HG02884 (cell line): ENCODE results near the gene MGMT.

Source experiments
- ATAC-seq: cut with Tn5 transposase; IDR thresholded peaks from one replicate; pipeline ENCODE4 v1.9.1; 2021; ENCODE audit warnings: mild to moderate bottlenecking, moderate library complexity; ENCODE audit not compliant: unreplicated experiment

The MGMT gene

DNA sequence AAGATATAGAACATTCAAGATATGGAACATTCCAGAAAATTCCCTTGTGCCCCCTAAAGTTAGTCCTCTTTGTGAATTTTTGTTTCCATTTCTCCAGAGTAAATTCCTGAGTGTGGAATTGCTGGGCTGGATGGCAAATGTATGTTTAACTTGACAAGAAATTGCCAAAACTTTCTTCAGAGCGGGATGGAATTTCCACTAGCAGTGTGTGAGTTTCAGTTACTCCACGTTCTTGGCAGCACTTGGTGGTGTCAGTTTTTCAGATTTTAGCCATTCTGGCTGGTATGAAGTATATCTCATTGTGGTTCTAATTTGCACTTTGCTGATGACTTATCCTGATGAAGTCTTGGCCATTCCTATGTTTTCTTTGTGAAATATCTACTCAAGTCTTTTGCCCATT lies 71.2 kb downstream of the MGMT start:
- no peak for ATAC-seq

- ATAC-seq, result no peak
Measured at GRCh38 chr10:129541200-129541599, 74.2 kb downstream of the MGMT start.

DNA sequence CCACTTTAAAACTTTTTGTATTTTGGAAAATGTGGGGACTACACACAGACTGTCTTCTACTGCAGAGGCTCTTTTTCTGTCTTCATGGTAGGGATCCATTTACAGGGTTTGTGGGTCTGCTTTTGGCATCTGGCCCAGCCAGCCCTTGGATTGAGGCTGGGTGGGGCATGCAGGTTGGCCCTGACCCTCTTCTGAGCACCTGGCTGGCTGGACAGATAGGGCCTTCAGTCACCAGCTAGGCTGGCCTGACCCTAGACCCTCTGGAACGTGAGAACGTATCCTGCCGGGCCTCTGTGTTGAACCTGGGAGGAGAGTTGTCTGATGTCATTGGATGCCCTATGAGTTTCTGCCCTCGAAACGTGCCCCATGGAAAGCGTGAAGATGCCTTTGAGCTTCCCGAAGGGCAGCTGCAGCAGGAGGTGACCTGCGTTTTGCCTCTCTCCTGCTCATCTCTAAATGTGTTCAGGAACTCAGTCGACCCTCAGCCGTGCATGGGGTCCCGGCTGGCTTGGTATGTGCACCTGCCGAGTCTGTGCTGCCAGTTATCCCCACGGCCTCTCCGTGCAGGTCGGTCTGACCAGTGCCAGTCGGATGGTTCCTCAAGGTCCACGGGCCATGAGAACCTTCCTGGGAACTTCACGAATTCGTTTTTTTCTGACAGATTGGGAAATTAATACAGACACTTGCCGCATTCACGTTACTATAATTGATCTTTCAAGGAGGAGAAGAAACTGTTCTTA lies 74.9 kb downstream of the MGMT start:
- no peak for ATAC-seq

DNA sequence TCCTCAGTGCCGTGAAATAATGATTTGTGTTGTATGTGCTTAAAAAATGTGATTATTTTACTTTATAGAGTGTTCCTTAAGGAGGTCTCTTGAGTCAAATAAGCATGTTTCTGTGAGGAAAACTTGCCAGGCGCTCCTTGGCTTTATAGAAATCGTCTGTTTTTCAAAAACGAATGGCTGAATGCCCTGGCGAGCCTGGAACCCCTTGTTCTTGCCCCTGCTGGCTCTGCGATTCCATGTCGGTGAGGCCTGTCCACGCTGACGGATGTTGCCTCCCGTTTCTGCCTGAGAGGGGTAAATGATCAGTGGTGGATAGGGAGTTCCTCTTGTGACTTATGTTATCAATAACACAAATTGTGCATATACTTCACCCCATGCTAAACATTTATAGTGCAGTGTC lies 75.5 kb downstream of the MGMT start:
- no peak for ATAC-seq

- no peak for ATAC-seq
Measured at GRCh38 chr10:129544205-129545202, 77.5 kb downstream of the MGMT start.

- no peak for ATAC-seq
Measured at GRCh38 chr10:129545261-129545660, 78.2 kb downstream of the MGMT start.

GRCh38 chr10:129546106-129546505 lies 79.1 kb downstream of the MGMT start:
- no peak for ATAC-seq

DNA sequence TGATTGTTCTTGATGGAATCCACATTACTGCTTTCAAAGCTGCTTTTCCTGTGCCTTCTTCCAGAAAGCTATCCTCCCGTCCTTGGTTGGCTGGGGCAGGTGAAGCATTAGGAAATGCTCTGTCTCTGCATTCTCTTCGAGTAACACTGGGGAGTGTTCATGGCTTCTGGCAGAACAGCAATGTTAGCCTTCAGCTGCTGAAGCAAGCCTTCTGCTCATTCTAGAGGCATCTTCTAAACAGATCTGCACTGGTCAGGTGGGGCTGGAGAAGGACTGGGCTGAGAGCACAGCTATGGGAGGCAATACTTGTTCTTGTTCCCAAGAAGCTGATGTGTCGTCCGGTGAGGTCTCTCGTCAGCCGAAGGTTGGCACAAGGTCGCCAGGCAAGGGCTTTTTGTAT lies 80.6 kb downstream of the MGMT start:
- no peak for ATAC-seq

GRCh38 chr10:129548600-129548999 lies 81.6 kb downstream of the MGMT start:
- no peak for ATAC-seq

GRCh38 chr10:129550076-129550475 lies 83.0 kb downstream of the MGMT start:
- no peak for ATAC-seq

DNA sequence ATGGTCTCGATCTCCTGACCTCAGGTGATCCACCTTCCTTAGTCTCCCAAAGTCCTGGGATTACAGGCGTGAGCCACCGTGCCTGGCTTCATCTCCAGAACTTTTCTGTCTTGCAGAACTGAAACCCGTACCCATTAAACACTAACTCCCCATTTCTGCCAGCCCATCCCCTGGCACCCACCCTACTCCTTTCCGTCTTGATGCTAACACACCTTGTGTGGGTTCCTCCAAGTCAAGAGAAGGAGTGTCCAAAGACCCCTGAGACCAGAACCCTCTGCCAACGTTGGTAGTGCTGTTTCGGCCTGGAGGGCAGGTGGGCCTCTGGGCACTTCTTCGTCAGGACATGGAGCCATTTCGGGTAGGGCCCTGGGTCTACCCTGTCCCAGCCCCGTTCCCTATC lies 83.6 kb downstream of the MGMT start:
- no peak for ATAC-seq

GRCh38 chr10:129552119-129552518 lies 85.1 kb downstream of the MGMT start:
- peak; percentile 74 for ATAC-seq

GRCh38 chr10:129553928-129554327 lies 86.9 kb downstream of the MGMT start:
- no peak for ATAC-seq

GRCh38 chr10:129556316-129556715 lies 89.3 kb downstream of the MGMT start:
- ATAC-seq, result no peak

GRCh38 chr10:129560361-129560760 lies 93.3 kb downstream of the MGMT start:
- no peak for ATAC-seq

GRCh38 chr10:129562487-129562886 lies 95.4 kb downstream of the MGMT start:
- no peak for ATAC-seq

GRCh38 chr10:129564923-129565322 lies 97.9 kb downstream of the MGMT start:
- no peak for ATAC-seq

DNA sequence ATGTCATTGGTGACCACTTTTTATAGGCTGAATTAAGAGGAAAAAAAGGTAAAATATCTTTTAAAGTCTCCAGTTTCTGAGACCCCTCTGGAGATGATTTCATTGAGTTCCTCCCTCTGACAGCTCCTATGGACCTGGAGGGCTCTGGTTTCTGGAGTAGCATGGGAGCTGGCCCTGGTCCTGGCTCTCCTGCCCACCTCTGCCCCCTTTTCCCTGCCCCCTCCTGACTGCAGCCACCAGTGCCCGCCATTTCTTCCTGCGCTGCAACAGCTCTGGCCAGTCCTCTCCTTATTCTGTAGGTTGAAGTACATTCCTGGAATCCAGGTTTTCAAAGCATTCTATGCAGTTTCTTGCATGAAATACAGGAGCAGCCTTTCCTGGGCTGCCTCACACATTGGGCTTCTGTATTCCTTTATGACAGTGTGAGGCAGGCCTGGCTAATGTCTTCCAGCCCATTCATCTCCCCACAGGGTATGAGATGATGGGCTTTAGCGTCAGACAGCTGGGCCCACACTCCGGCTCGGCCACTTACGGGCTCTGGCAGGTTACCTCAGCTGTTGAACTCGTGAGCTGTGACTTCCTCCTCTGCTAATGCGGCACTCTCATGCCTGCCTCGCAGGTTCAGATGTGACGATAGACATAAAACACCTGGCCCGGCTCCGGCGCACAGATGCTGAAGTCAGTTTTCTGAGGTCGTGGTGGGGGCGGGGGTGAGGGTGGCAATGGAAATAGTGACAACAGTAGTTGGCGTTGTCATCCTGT lies 101.7 kb downstream of the MGMT start:
- no peak for ATAC-seq

GRCh38 chr10:129570185-129570584 lies 103.1 kb downstream of the MGMT start:
- ATAC-seq, result no peak

DNA sequence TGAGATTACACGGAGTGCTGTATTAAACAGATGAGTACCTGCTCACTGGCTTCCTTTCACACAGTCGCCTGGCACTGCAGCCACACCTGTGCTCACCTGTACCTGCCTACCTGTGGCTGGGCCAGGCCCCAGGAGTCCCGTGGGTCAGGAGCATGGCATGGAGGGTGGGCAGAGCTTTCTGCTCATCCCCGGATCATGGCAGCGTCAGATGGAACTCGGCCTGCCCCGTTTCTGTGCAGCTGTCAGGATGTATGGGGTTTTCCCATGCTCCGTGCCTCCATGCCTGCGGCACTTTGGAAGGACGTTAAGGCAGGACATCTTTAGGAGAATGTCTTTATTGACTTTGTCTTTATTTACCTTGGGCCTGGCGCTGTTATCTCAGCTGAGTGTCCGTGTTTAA lies 112.2 kb downstream of the MGMT start:
- ATAC-seq, result no peak

GRCh38 chr10:129580010-129580409 lies 113.0 kb downstream of the MGMT start:
- ATAC-seq, result no peak
